GM21526 (cell line): Measurements from ENCODE around the gene PEX13.
A peak's percentile ranks its signal among the peaks of the same experiment; 100 is the strongest.

Experiments used
- ATAC-seq: cut with Tn5 transposase; IDR thresholded peaks from one replicate; pipeline ENCODE4 v1.9.1; 2021; ENCODE audit warnings: moderate library complexity; ENCODE audit not compliant: unreplicated experiment, low FRiP score

The PEX13 gene

DNA sequence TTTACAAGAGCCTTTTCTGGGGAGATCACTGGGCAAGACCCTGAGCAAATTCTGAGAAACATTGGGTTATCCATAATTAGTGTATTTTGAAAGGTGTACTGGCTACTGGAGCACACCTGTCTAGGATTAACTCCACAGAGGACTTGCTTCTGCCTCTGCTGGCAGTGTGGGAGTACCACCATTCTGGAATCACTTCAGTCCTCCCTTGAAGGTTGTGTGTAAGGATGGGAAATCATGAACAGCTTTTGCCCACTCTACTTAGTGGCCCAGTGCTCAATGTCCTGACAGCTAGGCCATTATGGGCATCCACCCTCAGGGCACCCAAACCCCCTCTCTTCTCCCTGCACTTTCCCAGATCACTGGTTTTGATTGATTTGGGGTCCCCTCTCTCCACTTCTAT lies 40.0 kb downstream of the PEX13 start:
- ATAC-seq, result no peak

DNA sequence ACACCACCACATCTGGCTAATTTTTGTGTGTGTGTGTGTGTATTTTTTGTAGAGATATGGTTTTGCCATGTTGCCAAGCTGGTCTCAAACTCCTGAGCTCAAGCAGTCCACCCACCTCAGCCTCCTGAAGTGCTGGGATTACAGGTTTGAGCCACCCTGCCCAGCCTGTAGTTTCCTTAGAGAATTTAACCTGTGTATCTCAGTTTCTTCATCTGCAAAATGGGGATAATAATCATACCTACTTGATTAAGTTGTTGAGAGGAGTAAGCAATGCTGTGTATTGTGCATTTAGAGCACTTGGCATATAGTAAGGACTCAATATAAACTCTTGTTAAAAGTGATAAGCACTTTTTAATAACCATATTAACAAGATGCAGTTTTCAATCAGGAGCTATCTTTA lies 41.9 kb downstream of the PEX13 start:
- ATAC-seq, result no peak

DNA sequence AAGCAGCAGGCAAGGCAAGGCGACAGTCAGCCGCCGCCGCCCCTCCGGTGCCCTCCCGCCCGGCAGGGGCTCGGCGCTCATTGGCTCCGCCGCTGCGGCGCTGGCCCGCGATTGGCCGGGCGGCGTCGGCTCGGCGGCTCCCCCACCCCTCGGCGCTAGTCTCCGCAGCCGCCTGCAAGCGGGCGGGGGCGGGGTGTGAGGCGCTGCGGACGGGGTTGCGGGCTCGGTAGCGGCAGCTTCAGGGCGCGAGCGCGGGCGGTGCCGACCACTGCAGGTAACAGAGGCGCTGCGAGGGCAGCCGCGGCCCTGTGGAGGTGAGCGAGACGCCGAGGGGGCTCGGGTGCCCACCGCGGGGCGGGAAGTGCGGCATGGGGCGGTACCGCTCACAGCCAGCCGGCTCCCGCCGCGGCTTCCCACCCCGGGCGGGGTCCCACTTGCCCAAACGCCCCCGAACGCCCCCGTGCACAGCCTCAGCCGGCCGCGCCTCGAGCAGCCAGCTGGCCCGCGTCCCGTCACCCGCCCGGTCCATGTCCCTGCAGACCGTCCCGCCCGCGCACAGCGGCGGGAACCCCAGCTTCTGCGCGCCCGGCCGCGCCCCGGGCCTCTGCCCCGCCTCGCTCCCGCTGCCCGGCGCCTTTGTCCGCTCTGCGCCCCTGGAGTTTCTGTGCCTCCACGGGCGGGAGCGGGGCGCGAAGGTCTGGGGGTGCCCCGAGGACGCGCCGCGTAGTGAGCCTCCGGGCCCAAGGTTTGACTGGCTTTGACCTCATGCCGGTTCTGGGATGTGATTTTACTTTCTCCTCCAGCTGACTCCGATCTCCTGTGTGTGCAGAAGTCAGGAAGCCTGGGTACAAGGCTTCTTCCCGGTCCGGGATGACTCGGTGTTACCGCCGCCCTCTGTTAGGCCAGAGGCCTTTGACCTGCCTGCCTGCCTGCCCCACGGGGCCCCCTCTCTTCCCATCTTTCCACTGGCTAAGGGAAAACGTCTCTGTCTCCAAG lies 48.5 kb downstream of the PEX13 start, which contains the start of gene SANBR:
Gene SANBR (plus strand): TSS at position 158 of the 996 bp plus-strand sequence. CDS start 4,480 bp downstream, outside the sequence.
- ATAC-seq, result peak; percentile 90

DNA sequence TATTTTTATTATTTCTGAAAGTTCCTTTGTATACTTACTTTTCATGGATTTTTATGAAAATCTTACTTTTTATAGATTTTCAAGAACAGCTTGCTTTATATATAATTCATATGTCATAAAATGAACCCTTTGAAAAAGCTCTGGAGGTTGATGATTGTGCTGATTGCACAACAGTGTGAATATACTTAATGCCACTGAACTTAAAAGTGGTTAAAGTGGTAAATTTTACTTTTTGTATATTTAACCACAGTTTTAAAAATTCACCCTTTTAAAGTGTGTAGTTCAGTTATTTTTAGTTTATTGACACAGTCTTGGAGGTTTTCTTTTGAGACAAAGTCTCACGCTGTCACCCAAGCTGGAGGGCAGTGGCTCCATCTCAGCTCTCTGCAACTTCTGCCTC lies 56.6 kb downstream of the PEX13 start:
- ATAC-seq, result no peak

DNA sequence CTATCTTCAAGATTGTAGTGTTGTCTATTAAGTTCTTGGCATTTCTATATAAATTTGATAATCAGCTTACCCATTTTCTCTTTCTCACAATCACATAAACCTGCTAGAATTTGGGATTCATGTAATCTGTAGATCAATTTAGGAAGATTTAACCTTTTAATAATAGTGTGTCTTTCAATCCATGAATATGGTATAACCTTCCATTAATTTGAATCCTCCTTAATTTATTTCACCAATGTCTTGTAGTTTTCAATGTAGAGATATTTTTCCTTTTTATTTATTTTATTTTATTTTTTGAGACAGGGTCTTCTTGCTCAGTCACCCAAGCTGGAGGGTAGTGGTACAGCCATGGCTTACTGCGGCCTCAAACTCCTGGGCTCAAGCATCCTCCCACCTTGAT lies 68.4 kb downstream of the PEX13 start:
- ATAC-seq, result no peak

DNA sequence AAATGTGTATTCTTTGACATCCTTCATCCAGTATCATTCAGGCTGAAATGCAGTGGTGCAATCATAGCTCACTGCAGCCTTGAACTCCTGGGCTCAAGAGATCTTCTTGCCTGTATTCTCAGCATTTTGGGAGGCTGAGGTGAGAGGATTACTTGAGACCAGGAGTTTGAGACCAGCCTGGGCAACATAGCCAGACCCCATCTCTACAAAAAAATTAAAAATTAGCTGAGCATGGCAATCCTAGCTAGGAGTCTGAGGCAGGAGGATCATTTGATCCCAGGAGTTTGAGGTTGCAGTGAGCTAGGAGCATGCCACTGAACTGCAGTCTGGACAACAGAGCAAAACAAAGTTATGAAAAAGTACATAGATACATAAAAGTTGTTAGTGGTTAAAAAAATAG lies 72.3 kb downstream of the PEX13 start:
- ATAC-seq, result no peak

DNA sequence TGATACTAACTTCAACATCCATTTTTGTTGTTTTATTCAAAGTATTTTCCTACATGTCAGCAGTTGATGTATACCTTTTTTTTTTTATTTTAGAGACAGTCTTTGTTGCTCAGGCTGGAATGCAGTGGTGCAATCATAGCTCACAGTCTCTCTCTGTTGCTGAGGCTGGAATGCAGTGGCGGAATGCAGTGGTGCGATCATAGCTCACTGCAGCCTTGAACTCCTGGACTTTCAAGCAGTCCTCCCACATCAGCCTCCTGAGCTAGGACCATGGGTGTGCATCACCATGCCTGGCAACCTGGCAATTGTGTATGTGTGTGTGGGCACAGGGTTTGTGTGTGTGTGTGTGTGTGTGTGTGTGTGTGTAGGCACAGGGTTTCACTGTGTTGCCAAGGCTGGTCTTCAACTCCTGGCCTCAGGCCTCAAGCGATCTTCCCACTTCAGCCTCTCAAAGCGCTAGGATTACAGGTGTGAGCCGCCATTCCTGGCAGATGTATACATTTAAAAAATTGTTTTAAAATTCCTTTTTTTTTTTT lies 72.9 kb downstream of the PEX13 start:
- no peak for ATAC-seq

DNA sequence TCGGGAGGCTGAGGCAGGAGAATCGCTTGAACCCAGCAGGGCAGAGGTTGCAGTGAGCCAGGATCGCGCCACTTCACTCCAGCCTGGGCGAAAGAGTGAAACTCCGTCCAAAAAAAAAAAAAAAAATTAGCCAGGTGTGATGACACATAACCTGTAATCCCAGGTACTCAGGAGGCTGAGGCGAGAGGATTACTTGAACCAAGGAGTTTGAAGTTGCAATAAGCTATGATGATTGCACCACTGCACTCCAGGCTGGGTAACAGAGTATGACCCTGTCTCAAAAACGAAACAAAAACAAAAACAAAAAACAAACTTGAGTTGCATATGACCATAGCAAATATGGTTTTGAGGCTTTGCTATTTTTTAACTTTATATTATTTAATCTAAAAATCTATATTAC lies 74.0 kb downstream of the PEX13 start:
- ATAC-seq, result no peak

DNA sequence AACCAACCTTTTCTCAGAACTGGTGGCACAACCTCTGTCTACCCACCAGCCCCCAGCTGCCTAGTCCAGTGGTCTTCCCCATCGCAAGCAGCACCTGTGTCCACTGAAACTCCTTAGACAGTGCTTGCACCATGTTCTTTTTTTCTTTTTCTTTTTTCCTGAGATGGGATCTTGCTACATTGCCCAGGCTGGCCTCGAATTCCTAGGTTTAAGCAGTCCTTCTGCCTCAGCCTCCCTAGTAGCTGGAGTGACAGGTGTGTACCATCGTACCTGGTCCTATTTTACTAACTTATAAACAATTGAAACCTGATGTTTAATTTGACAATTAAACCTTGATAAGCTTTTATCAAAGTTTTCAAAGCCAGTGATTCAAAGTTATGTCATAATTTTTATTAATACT lies 78.9 kb downstream of the PEX13 start:
- no peak for ATAC-seq

DNA sequence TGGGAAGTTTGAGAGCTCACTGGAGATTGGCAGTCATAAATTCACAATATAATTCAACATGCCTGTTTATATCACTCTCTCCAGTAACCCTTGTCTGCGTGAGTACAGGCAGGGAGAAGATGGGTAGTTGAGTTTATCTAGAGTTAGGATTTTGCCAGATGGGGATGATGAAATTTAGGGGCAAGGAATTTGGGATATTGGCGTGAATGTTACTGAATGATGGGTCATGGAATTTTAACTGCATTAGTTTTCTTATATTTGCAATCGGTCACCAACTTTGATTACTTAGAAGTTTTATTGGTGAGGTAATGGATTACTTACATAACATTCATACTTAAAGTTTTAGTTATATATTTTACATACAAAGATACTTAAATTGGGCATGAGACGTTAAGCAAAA lies 83.3 kb downstream of the PEX13 start:
- ATAC-seq, result no peak
